Measurements from ENCODE around the gene OR10X1.

The OR10X1 gene

DNA sequence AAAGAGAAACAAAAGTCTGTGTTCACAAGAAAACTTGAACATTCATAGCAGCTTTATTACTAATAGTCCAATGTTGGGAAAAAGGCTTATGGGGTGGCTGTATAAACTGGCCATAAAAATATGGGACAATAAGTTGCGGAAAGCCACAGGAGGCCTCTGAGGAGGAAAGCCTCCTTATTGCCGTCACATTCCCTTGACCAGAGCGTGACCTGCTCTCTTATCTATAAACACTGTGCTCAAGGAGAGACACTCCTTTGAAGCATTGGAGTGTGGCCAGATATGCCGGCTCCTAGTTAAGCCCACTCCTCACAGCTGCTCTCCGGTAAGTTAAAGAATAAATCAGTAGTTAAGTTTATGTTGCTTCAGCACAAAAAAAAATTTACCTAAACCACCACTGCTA is 45.2 kb downstream of the OR10X1 start:
- DNase-seq (ENCODE audit: low read depth, low spot score): no peak
- no peak overlapping the region for H3K4me3 ChIP-seq (ENCODE audit: low read depth, low read length)
- ChIA-PET POLR2A (no interaction called here), CTCF (no interaction called here)
- TF ChIP-seq CTCF (IDR thresholded peaks at IDR 0.05; ENCODE audit: insufficient read depth, low read length, missing control alignments): no peak

Data from AG04449 (cell line).